ENCODE measurements around the gene HS3ST1.
"Not testable (repeated sequence)": the region's sequence is repeated elsewhere in the genome, so short reads cannot be mapped to it uniquely, and the experiment has no call there.

Gene HS3ST1

DNA sequence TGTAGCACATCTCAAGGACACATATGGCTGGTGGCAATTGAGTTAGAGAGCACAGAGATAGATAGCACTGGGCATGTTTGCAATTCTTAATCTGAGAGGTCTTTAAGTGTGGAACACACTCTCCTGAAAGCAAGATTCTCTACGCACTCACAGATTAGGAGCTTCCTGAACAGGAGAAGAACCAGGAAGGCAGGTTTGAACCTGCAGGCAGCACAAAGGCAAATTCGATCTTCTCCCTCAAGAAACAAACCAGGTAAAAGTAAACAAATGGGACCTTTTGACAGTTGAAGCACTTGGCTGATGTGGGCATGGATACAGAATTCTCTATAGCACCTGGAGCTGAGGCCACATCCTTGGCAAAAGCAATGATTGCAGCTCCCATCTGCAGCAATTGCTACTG lies 24.3 kb downstream of the HS3ST1 start:
- DNase-seq, result no peak

DNA sequence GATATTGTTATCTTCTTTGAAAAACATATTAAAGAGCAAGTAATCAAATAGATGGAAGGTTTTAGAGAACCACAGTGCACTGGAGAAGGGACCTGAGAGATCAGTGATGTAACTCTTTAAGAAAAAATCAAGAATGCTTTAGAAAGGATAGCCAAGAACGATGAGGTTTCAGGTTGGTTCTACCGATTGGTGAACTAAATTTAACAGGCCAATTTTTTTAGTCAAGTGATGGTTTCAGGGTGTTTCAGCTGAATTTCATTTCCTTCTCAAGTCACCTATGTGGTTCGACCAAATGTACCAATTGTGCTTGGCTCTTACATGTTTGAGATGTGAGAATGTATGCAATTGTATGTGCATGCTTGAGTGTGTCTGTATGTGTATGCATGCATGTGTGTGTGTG lies 26.5 kb downstream of the HS3ST1 start:
- DNase-seq, result no peak

DNA sequence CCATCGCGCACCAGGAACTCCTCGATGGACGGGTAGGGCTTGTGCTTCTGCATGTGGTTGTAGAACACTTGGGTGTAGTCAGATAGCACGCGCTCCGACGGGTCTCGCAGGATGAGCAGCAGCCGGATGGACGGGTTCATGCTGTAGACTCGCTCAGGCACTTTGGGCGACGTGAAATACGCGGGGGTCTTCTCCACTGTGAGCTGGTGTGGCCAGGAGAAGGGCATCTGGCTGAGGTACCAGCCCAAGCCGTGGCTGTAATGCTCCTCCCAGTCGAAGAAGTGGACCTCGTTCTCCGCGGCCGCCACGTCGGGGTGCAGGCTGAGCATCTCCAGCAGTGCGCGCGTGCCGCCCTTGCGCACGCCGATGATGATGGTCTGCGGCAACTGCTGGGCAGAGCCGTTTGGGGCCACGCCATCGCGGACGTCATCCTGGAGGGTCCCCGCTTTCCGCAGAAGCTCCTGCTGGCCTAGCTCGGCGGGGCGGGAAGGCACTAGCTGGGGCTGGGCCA lies 29.2 kb downstream of the HS3ST1 start:
- DNase-seq, result no peak

DNA sequence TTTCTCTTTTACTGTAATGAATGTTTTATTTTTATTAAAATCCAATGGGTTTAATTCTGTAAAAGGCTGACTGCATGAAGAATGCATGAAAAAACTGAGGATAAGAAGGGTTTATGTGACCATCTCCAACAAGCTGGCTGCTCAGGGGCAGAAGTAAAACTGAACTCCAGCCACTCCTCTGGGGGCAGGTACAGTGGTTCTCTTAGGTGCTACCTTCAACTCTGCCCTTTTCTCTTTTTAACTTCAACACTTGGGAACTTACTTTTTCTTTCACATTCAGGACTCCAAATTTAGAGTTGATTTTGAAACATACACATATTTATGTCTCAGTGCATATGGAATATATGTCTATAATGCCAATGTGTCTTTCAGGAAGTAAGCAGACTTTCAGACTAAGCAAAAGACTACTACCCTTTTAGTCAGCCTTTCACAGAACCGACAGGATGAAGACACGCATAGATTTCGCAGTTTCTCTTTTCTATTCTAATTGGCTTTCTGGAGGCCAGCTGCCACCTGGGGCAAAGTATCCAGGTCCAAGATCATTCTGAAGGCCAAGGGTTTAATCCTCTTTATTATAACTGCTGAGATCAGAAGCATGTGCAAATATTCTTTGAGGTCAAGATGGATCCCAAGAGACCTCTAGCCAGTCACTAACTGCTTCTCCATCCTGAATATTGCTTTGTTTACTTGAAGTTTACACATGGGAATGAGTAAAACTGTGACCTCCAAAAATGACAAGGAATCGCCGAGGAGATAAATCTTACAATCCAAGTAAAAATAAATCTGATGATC lies 30.7 kb downstream of the HS3ST1 start:
- DNase-seq, result no peak

DNA sequence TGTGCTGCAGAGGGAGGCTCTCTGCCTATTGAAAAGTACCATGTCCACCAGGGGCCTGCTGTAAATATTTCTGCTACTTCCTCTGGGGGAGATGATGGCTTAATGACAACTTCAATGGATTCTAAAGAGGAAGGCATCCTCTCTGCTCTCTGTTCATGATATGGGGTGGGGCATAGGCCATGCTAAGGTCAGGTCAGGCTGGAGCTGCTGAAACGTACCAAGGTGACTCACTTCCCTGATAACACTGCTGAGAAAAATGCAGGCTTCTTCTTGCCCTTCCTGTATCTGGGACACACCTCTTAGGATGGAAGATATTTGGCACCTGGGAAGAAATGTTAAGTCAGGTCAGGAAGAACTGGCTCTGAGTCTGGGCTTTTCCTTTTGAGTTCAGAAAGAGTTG lies 31.5 kb downstream of the HS3ST1 start:
- DNase-seq, result no peak

DNA sequence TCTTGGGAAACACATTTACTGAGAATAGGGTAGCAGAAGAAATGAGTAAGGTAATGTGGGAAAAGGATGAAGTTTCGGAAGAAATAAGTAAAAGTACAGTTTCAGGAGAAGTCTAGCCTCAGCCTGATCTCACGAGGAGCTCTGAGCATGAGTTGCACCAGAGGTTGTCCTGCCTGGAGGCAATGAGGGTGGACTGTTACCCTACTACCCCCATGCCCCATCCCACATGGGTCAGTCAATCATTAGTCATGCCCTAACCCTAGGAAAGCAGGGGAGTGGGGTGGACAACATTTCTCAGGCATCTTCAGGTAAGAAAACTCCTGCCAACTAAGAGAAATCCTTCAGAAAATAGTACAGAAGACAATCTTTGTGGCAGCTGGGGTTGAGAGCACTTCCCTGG lies 35.1 kb downstream of the HS3ST1 start:
- no peak for DNase-seq

DNA sequence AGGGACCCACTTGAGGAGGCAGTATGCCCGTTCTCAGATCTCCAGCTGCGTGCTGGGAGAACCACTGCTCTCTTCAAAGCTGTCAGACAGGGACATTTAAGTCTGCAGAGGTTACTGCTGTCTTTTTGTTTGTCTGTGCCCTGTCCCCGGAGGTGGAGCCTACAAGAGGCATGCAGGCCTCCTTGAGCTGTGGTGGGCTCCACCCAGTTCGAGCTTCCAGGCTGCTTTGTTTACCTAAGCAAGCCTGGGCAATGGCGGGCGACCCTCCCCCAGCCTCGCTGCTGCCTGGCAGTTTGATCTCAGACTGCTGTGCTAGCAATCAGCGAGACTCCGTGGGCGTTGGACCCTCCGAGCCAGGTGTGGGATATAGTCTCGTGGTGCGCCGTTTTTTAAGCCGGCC lies 44.6 kb downstream of the HS3ST1 start:
- not testable (repeated sequence) for DNase-seq

DNA sequence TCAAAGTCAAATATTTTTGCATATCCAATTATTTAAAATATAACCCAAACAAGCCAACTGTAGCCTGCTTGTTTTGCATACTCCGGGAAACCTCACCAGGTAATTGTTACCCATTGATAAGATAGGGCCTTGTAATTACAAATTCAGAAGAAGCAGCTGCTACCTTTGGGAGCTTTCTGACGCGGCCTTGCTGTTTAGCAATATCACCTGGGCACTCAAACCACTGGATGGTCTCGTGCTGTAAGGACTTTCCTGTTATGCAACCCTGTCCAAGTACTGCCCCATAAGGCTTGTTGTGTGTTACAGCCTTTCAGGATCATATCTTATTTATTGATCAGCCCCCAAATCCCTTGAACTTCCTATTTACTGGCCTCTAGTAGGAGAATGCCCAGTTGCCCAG lies 52.1 kb downstream of the HS3ST1 start:
- DNase-seq, result no peak

DNA sequence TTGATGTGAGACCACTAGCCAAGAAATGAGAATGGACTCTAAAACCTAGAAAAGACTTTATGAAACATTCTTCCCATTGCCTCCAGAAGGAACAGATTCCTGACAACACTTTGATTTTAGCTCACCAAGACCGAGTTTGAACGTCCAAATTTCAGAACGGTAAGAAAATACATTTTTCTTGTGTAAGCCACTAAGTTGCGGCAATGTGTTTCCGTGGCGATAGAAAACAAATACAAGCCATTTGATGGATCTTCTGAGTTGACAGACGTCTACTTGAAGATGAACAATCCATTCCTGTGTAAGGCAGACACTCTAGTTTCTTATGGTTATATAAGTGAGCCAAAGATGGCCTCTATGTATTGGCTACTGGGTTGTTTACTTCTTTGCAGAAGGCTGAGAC lies 52.5 kb downstream of the HS3ST1 start:
- no peak for DNase-seq

DNA sequence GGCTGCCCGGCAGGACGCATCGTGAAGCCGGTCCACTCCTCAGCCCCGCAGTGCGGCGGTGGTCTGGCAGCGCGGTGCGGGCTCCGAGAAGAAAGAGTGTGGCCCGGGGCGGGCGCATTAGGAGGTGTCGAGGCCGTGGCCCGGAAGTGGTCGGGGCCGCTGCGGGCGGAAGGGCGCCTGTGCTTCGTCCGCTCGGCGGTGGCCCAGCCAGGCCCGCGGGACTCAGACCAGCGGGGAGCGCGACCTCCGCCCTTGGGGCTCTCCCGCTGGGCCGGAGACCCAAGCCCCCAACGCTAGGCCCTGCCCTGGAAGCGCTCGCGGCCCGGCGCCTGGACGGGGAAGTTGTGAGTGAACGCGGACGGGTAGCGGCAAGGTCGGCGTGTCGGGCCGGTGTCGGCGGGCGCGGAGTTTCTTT lies 60.0 kb downstream of the HS3ST1 start:
- peak in 4 of 51 donors; percentile 1 to 6 (median 2) for DNase-seq

DNA sequence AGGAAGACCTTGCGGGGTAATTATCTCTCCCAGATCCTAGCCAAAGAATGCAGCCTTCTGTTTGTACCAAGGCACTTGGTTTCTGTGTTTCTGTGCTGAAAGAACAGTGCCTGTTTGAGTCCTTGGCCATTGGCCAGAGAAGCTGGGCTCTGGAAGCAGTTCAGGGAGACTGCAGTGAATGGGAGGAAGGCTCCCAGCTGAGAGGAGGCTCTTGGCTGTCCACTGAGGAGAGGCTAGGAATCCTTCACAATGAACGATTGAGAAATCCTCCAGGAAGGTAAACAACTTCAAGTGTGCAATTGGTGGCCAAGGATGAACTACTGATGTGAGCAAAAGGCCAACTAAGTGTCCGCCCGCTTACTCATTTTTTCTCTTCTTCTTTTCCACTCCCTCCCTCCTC lies 61.3 kb downstream of the HS3ST1 start:
- DNase-seq, result peak in 47 of 51 donors; percentile 3 to 86 (median 47)

DNA sequence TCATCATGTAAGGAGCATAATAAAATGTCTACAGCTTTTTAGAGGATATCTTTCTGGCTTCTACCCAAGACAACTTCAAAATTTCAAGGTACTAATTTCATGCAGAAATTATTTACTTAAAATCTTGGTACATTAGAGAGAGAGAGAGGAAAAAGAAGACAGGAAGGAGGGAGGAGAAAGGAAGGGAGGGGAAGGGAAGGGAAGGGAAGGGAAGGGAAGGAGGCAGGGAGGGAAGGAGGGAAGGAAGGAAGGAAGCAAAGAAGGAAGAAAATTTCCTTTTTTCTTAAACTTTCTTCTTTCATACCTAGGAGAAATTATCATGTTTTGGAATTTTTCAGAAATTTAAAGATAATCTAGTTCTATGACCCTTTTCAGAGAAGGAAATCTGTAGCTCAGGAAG lies 61.8 kb downstream of the HS3ST1 start:
- DNase-seq, result no peak

DNA sequence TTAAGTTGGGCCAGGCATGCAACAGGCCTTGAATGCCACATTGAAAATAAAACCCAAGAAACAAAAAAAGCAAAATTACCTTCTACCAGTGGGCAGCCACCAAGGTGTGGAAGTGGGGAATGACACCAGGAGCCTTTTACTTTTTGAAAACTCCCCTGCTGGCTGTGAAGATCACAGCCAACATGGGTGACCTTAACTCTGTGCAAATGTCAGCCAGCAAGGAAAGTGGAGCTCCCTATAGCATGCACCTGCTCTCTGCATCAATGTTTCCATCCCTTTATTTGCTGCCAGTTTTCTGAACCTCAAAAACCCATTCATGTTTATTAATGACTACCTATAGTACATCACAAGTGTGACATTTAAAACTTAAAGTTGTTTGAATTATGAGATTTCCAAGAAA lies 63.7 kb downstream of the HS3ST1 start:
- no peak for DNase-seq

DNA sequence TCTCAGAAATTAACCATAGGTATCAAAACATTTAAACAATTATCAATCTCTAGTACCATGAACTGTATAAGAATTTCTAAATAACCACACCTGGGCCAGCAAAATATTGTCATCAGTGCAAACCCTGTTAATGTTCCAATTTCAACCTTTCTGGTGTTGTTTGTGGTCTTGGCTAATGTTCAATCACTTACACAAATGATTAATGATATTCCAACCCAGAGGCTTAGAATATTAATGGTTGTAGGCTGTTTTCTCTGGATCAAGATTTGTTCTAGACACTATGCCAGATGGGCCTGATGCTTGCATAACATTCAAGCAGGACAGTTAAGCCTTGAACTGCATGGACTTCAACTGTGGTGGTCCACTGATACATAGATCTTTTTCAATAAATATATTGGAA lies 69.1 kb downstream of the HS3ST1 start:
- DNase-seq, result no peak

DNA sequence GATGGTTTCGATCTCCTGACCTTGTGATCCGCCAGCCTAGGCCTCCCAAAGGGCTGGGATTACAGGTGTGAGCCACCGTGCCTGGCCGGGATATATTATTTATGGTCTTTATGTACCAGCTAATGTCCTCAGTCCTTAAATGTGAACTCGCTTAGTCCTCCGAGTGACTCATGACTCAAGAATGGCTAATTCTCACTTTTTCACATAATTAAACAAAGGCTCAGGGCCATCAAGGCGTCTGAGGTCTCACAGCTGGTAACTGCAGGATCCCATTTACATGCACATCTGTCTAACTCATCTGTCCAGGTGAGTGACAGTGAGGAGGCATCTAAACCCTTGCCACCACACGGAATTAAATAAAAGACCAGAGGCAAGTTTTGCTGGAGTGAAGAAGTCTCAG lies 73.5 kb downstream of the HS3ST1 start:
- DNase-seq, result no peak

DNA sequence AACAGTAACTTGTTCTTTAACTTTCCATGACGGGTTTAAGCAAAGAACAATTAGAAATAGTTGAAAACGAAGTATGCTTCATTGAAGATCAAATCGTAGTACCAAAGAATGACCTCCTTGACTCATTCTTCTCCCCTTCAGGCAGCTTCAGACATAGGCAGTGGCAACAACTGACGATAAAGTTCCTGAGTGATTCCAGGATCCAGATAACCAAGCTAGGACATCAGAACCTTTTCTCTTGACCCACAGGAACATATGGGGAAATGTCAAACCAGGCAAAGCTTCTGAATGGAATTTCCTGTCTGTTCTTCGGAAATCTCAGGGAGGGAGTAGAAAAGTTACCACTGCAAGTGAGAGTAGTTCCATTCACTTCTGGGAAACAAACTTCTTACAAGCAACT lies 74.2 kb downstream of the HS3ST1 start:
- DNase-seq, result no peak

DNA sequence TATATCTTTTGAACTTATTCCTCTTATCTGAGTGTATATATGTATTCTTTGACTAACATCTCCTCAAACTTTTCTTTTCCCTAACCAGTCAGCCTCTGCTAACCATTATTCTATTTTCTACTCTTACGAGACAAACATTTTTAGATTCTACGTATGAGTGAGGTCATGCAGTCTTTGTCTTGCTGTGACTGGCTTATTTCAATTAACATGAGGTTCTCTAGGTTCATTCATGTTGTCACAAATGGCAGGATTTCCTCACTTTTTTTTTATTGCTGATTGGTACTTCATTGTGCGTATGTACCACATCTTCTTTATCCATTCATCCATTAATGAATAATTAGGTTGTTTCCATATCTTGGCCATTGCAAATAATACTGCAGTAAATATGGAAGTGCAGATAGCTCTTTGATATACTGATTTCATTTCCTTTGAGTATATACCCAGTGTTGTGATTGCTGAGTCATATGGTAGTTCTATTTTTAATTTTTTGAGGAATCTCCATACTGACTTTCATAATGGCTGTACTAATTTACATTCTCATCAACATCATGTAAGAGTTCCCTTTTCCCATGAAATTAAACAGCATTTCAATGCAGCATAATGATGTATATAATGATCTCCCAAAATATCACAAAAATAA lies 80.1 kb downstream of the HS3ST1 start:
- DNase-seq, result no peak

DNA sequence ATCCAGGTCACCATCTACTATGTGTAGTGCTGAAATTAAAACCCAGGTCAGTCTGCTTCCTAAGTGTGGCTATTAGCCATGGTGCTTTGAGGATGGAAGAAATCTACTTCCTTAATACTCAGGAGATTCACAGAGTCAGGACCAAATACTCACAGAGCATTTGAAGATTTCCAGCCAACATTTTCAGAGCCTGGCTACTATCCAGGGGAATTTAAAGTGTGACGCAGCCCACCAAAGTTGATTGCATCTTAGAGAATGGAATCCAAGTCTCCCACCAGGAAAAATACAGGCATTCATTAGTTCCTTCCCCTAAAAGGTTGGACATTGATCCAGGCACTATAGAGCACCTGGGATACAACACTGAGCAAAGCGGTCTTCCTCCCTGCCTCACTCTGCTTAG lies 83.8 kb downstream of the HS3ST1 start:
- DNase-seq, result no peak

DNA sequence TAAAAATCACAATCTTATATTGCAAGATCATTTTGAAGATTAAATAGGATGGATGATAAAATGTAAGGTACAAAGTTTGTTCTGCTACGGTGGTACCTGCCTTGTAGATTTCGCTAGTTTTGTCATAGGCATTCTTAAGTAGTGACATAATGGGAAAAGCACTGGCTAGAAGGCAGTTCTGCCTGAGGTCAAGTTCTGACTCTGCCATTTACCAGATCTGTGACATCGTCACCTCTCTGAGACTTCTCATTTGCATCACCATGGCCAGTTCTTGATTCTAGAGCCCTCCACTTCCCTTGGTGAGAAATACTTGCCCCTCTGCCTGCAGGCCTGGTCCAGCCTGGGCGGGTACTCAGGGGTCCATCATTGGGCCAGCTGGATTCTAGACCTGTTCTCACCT lies 85.2 kb downstream of the HS3ST1 start:
- no peak for DNase-seq
